HepG2 (cell line): Measurements from ENCODE around the gene ZAR1. TPM values are rescaled to one million over a fixed set of nuclear protein-coding genes. Genes with fewer than 3 reads are reported as not detected.

ENCODE experiments used
- ATAC-seq: fragments of 200-7000 bp; cut with Tn5 transposase; 3 replicates; pipeline ENCODE4 v1.9.1; 2020; ENCODE audit warnings: mild to moderate bottlenecking, moderate library complexity
- BruUV-seq: library from RNA; stranded (reverse); fragments of 400-500 nt; replicated peaks from 2 replicates; lab custom pipeline; 2021; lab: Mats Ljungman, UMichigan
- CTCF ChIA-PET: fragments of 300-600 bp; formaldehyde crosslinking; extraction: SDS; loops from one replicate; lab custom pipeline; 2021; ENCODE audit warnings: low total read pairs, inconsistent platforms, low intra/inter-chr PET ratio; lab: Yijun Ruan, JAX
- POLR2A ChIA-PET: fragments of 350-600 bp; sonication (Branson Sonifier 250); formaldehyde crosslinking; loops from one replicate; lab custom pipeline; 2020; ENCODE audit warnings: antibody characterized with exemption, inconsistent platforms; lab: Yijun Ruan, JAX
- DNase-seq: peaks from one replicate; pipeline ENCODE4 v3.0.0-alpha.2; 2015; ENCODE audit warnings: low spot score
- FAIRE-seq: peaks from 3 replicates; lab custom pipeline; 2011; peaks lifted over from hg19 to GRCh38; lab: Jason Lieb, UNC
- H2AFZ ChIP-seq: one replicate; pipeline ENCODE4 v1.6.1; 2011; ENCODE audit warnings: low read length, inconsistent platforms
- H3K27ac ChIP-seq: fragments of 300-600 bp; 3 replicates; pipeline ENCODE4 v1.8.0; 2011; ENCODE audit warnings: mixed run types, mild to moderate bottlenecking, mixed read lengths, low read length, inconsistent platforms; ENCODE audit not compliant: insufficient read depth; ENCODE audit errors: extremely low read length
- H3K27me3 ChIP-seq, 2 experiments: fragments of 200-600 bp in 1 of 2; 2 replicates in 1 of 2; 3 replicates in 1 of 2; pipeline versions ENCODE4 v1.6.0 to v1.8.0; 2011; ENCODE audit warnings: low read length in 2 of 2, mild to moderate bottlenecking in 2 of 2, moderate library complexity in 2 of 2, inconsistent platforms in 1 of 2; ENCODE audit not compliant: insufficient read depth in 2 of 2, control insufficient read depth in 1 of 2
- H3K36me3 ChIP-seq, 2 experiments: fragments of 200-600 bp in 1 of 2; replicated peaks in 1 of 2; 2 replicates in 1 of 2; 3 replicates in 1 of 2; pipeline versions ENCODE4 v1.5.1 to v1.8.0; 2011; ENCODE audit warnings: low read length in 2 of 2, inconsistent platforms in 1 of 2; ENCODE audit not compliant: insufficient read depth in 2 of 2, control insufficient read depth in 1 of 2
- H3K4me1 ChIP-seq: 2 replicates; pipeline ENCODE4 v1.5.1; 2012; ENCODE audit warnings: low read length, inconsistent platforms; ENCODE audit not compliant: insufficient read depth
- H3K4me2 ChIP-seq: 2 replicates; pipeline ENCODE4 v1.6.0; 2011; ENCODE audit warnings: low read depth, low read length, inconsistent platforms
- H3K4me3 ChIP-seq, 3 experiments: fragments of 200-600 bp in 1 of 3; sonication (generic), shearing (Covaris generic) in 1 of 3; replicated peaks in 1 of 3; 2 replicates each; pipeline ENCODE4 v1.5.1; 2011 to 2016; ENCODE audit warnings: low read length in 3 of 3, inconsistent platforms in 2 of 3, low read depth in 2 of 3, mild to moderate bottlenecking in 2 of 3, control low read depth in 1 of 3, mixed read lengths in 1 of 3; ENCODE audit not compliant: insufficient read depth in 1 of 3
- H3K79me2 ChIP-seq: one replicate; pipeline ENCODE4 v1.6.1; 2011; ENCODE audit warnings: low read length, inconsistent platforms; ENCODE audit not compliant: insufficient read depth
- H3K9ac ChIP-seq: 2 replicates; pipeline ENCODE4 v1.6.0; 2011; ENCODE audit warnings: mild to moderate bottlenecking, low read depth, low read length, inconsistent platforms; ENCODE audit not compliant: insufficient read depth
- H3K9me3 ChIP-seq: 2 replicates; pipeline ENCODE4 v1.5.1; 2012; ENCODE audit warnings: mild to moderate bottlenecking, low read length
- H4K20me1 ChIP-seq: 2 replicates; pipeline ENCODE4 v1.6.0; 2011; ENCODE audit warnings: inconsistent platforms, mild to moderate bottlenecking, low read length, moderate library complexity; ENCODE audit not compliant: insufficient read depth
- HBP1 ChIP-seq: IDR thresholded peaks from 2 replicates; pipeline ENCODE4 v1.6.1; 2016; ENCODE audit warnings: low read depth, control low read depth
- HNRNPUL1 ChIP-seq: fragments of 200-400 bp; formaldehyde crosslinking; IDR thresholded peaks from 2 replicates; pipeline ENCODE4 v1.6.1; 2017; ENCODE audit warnings: low read depth, mild to moderate bottlenecking, low read length, moderate library complexity
- MIXL1 ChIP-seq: IDR thresholded peaks from 2 replicates; pipeline ENCODE4 v1.6.1; 2016
- NFE2L1 ChIP-seq: sonication (generic); formaldehyde crosslinking; IDR thresholded peaks from 2 replicates; pipeline ENCODE4 v1.4.0; 2020; ENCODE audit warnings: missing genetic modification reagents, mild to moderate bottlenecking, borderline replicate concordance
- NFE2L2 ChIP-seq: fragments of 150-350 bp; IDR thresholded peaks from 2 replicates; pipeline ENCODE4 v1.6.1; 2014; ENCODE audit warnings: low read length
- POLR2AphosphoS2 ChIP-seq: IDR thresholded peaks from 2 replicates; pipeline ENCODE4 v1.6.1; 2011; ENCODE audit warnings: low read depth, low read length, improper control_type of control experiment
- WIZ ChIP-seq: sonication (generic); formaldehyde crosslinking; IDR thresholded peaks from 2 replicates; pipeline ENCODE4 v1.5.1; 2020; ENCODE audit warnings: mild to moderate bottlenecking, missing genetic modification reagents
- ZBTB7A ChIP-seq: sonication (generic); formaldehyde crosslinking; IDR thresholded peaks from 2 replicates; pipeline ENCODE4 v1.8.0; 2022; ENCODE audit warnings: mild to moderate bottlenecking, missing genetic modification reagents
- ZNF17 ChIP-seq: sonication (generic); formaldehyde crosslinking; IDR thresholded peaks from 2 replicates; pipeline ENCODE4 v1.5.0; 2020; ENCODE audit warnings: mild to moderate bottlenecking, missing genetic modification reagents
- ZNF224 ChIP-seq: sonication (generic); formaldehyde crosslinking; IDR thresholded peaks from 2 replicates; pipeline ENCODE4 v1.5.0; 2020; ENCODE audit warnings: mild to moderate bottlenecking, missing genetic modification reagents
- ZNF546 ChIP-seq: sonication (generic); formaldehyde crosslinking; conservative IDR thresholded peaks from 2 replicates; pipeline ENCODE4 v1.8.1; 2023; ENCODE audit warnings: mild to moderate bottlenecking, missing genetic modification reagents
- in situ Hi-C: cut with HindIII; loops from 2 replicates; pipeline ENCODE4 v1.10.0; 2017; ENCODE audit warnings: low pct_unique_long_range_greater_than_20kb; ENCODE audit not compliant: extremely low pct_ligation_motif_present
- intact Hi-C: fragments of 100-400 bp; cut with micrococcal nuclease; formaldehyde crosslinking; loops from one replicate; pipeline ENCODE4 v1.10.0; 2022; ENCODE audit not compliant: unreplicated experiment
- polyA plus RNA-seq, 8 experiments: library from polyadenylated mRNA; depleted of rRNA in 3 of 8; stranded (reverse) in 7 of 8; unstranded in 1 of 8; fragments of >200 nt; fragmentation: Illumina TruSeq in 4 of 8; extraction: Trizol in 4 of 8; gene quantifications; 2 replicates each; pipeline versions ENCODE4 v1.2.1 to v1.2.3, GENCODE V29; 2011 to 2016; ENCODE audit warnings: low read depth in 4 of 8, missing spikeins in 1 of 8, mixed read lengths in 1 of 8; ENCODE audit not compliant: insufficient read depth in 1 of 8
- total RNA-seq, 5 experiments: library from RNA; depleted of rRNA; stranded (reverse); fragments of >200 nt; fragmentation: Illumina TruSeq; extraction: Trizol; gene quantifications; 2 replicates each; pipeline ENCODE4 v1.2.3, GENCODE V29; 2016; ENCODE audit warnings: low read depth in 1 of 5

Gene ZAR1
- total and polyA plus RNA-seq, 2 of the 13 experiments (the other 11 are each of a cell fraction or from before 2014, with no cell fraction given) = not detected

GRCh38 chr4:48509543-48509942 lies 19.5 kb downstream of the ZAR1 start:
- H3K36me3 ChIP-seq = peaks cover 3 to 38% of the 10 kb centered on the region in 2 experiments
- no peaks in the 10 kb centered on the region for H3K4me1 ChIP-seq
- no peak overlapping the region for H2AFZ ChIP-seq
- POLR2A ChIA-PET = no interaction called here
- no peak for FAIRE-seq
- no peak overlapping the region for H3K27ac ChIP-seq
- in situ Hi-C loops = no loop called here
- H3K27me3 ChIP-seq = no peaks in the 10 kb centered on the region
- intact Hi-C loops = no loop called here
- BruUV-seq = no TSS peak
- H3K4me2 ChIP-seq = no peak overlapping the region
- H3K9ac ChIP-seq = no peak overlapping the region
- TF ChIP-seq ZNF546 (CRISPR knock-in tag) (no peak), NFE2L1 (CRISPR knock-in tag) (no peak), POLR2AphosphoS2 (no peak), MIXL1 (CRISPR knock-in tag) (no peak), HBP1 (no peak), HNRNPUL1 (no peak), NFE2L2 (no peak), WIZ (CRISPR knock-in tag) (no peak), ZBTB7A (no peak), ZNF224 (no peak), ZNF17 (CRISPR knock-in tag) (no peak)
- no peaks in the 10 kb centered on the region for H3K9me3 ChIP-seq
- ATAC-seq = no peak
- H3K79me2 ChIP-seq = no peaks in the 10 kb centered on the region
- H3K4me3 ChIP-seq = no peak overlapping the region
- H4K20me1 ChIP-seq = no peaks in the 10 kb centered on the region
- no peak for DNase-seq
- CTCF ChIA-PET = no interaction called here
